K562 (cell line): ENCODE results near the gene GRIN2D. TPM values are rescaled to one million over a fixed set of nuclear protein-coding genes. Genes with fewer than 3 reads are reported as not detected.

Experiments used
- FOXM1 ChIP-seq, 2 experiments: fragments of 450-650 bp in 1 of 2; sonication (generic) in 1 of 2; formaldehyde crosslinking in 1 of 2; IDR thresholded peaks; 2 replicates each; pipeline versions ENCODE4 v1.6.1 to v1.9.0; 2017 to 2022; ENCODE audit warnings: low read depth in 2 of 2, mild to moderate bottlenecking in 2 of 2, missing genetic modification reagents in 1 of 2, moderate library complexity in 1 of 2
- IRF1 ChIP-seq: sonication (generic); formaldehyde crosslinking; IDR thresholded peaks from 2 replicates; pipeline ENCODE4 v1.8.0; 2022; ENCODE audit warnings: missing genetic modification reagents, mild to moderate bottlenecking, borderline replicate concordance
- LCOR ChIP-seq: sonication (generic); formaldehyde crosslinking; IDR thresholded peaks from 2 replicates; pipeline ENCODE4 v1.8.0; 2022; ENCODE audit warnings: mild to moderate bottlenecking, missing genetic modification reagents
- MGA ChIP-seq: fragments of 450-650 bp; IDR thresholded peaks from 2 replicates; pipeline ENCODE4 v1.6.1; 2016; ENCODE audit warnings: mild to moderate bottlenecking, moderate library complexity
- NR2F6 ChIP-seq: fragments of 450-650 bp; formaldehyde crosslinking; IDR thresholded peaks from 2 replicates; pipeline ENCODE4 v1.4.0; 2020; ENCODE audit warnings: mild to moderate bottlenecking
- ZBTB11 ChIP-seq, 3 experiments: fragments of 200-800 bp in 1 of 3; fragments of 250-450 bp in 1 of 3; fragments of 450-650 bp in 1 of 3; sonication (Bioruptor Pico) in 1 of 3; sonication (Bioruptor generic) in 1 of 3; formaldehyde crosslinking in 1 of 3; IDR thresholded peaks; 2 replicates each; pipeline versions ENCODE4 v1.6.1 to v1.8.0; 2016 to 2022; ENCODE audit warnings: mild to moderate bottlenecking in 2 of 3, missing genetic modification characterization in 2 of 3, missing compliant biosample characterization in 1 of 3, moderate library complexity in 1 of 3
- ZC3H11A ChIP-seq: IDR thresholded peaks from 2 replicates; pipeline ENCODE4 v1.6.1; 2012; ENCODE audit warnings: low read depth, low read length, improper control_type of control experiment
- ZNF764 ChIP-seq: fragments of 250-450 bp; sonication (Bioruptor Pico); IDR thresholded peaks from 2 replicates; pipeline ENCODE4 v1.4.0; 2020; ENCODE audit warnings: low read depth, mild to moderate bottlenecking, moderate library complexity
- polyA plus RNA-seq, 8 experiments: library from polyadenylated mRNA; depleted of rRNA in 4 of 8; stranded (reverse) in 5 of 8; unstranded in 3 of 8; fragments of >200 nt; fragmentation: Nextera tagmentation in 2 of 8; fragmentation: Illumina TruSeq in 1 of 8; extraction: Ambion mirVana in 2 of 8; extraction: Trizol in 1 of 8; gene quantifications; 2 replicates each; pipeline versions ENCODE4 v1.2.1 to v1.2.3, GENCODE V29; 2011 to 2014; ENCODE audit warnings: inconsistent platforms in 1 of 8, missing spikeins in 1 of 8
- total RNA-seq, 7 experiments: library from RNA; depleted of rRNA in 6 of 7; stranded (reverse); fragments of >200 nt in 6 of 7; fragmentation: Illumina TruSeq in 2 of 7; extraction: Trizol in 2 of 7; gene quantifications; 2 replicates each; pipeline versions ENCODE4 v1.2.1 to v1.2.3, GENCODE V29; 2011 to 2021; ENCODE audit warnings: low replicate concordance in 1 of 7

Gene GRIN2D
- total and polyA plus RNA-seq, 9 of the 15 experiments (the other 6 are each of a cell fraction or from before 2014, with no cell fraction given): 0.32 to 31.5 (median 1.8) TPM

GRCh38 chr19:48398375-48399235 is 5.1 kb downstream of the GRIN2D start (continued):
- TF ChIP-seq ZNF764 (CRISPR knock-in tag) (no peak), FOXM1 (IDR thresholded peaks at IDR 0.05; ENCODE audit: low read depth) (no peak), FOXM1 (CRISPR knock-in tag; IDR thresholded peaks at IDR 0.05; ENCODE audit: low read depth) (peak; percentile 42; the same call in 1 of the 2 replicates), ZBTB11 (CRISPR knock-in tag; IDR thresholded peaks at IDR 0.05) (peak in 1 of 3 experiments; percentile 88; a peak in 2 of 6 replicates), NR2F6 (CRISPR knock-in tag) (peak; percentile 37; the same call in 1 of the 2 replicates), IRF1 (CRISPR knock-in tag) (no peak), MGA (peak; percentile 62), ZC3H11A (no peak), LCOR (no peak)
